Stomach smooth muscle (tissue), 2 donors: ENCODE data around the gene CKLF.
A peak's percentile ranks its signal among the peaks of the same experiment; 100 is the strongest.

Experiments used
- H3K27ac ChIP-seq: one replicate; pipeline ENCODE4 v1.7.0; 2013; ENCODE audit warnings: mild to moderate bottlenecking, low read length, inconsistent platforms
- H3K27me3 ChIP-seq, 2 donors: one replicate each; pipeline ENCODE4 v1.7.0; 2013; ENCODE audit warnings: low read length in 2 of 2; ENCODE audit not compliant: insufficient read depth in 2 of 2, control insufficient read depth in 1 of 2
- H3K36me3 ChIP-seq, 2 donors: one replicate each; pipeline ENCODE4 v1.7.0; 2013; ENCODE audit warnings: low read length in 2 of 2; ENCODE audit not compliant: control insufficient read depth in 2 of 2, insufficient read depth in 2 of 2
- H3K4me1 ChIP-seq: one replicate; pipeline ENCODE4 v1.7.0; 2013; ENCODE audit warnings: low read length; ENCODE audit not compliant: control insufficient read depth, insufficient read depth
- H3K4me3 ChIP-seq, 2 donors: one replicate each; pipeline ENCODE4 v1.7.0; 2013; ENCODE audit warnings: low read length in 2 of 2
- H3K9ac ChIP-seq, 2 donors: one replicate each; pipeline ENCODE4 v1.7.0; 2013; ENCODE audit warnings: low read length in 2 of 2, mild to moderate bottlenecking in 1 of 2
- H3K9me3 ChIP-seq, 2 donors: one replicate each; pipeline ENCODE4 v1.7.0; 2013; ENCODE audit warnings: low read length in 2 of 2; ENCODE audit not compliant: control insufficient read depth in 2 of 2
- donor health status: healthy.
- donor health status: Pancreatic carcinoma.

The CKLF gene

GRCh38 chr16:66574081-66574480 is 21.7 kb downstream of the CKLF start:
- no peak overlapping the region for H3K4me3 ChIP-seq
- peaks cover 16 to 18% of the 10 kb centered on the region in 2 donors for H3K27me3 ChIP-seq
- peaks cover 9% of the 10 kb centered on the region for H3K4me1 ChIP-seq
- H3K27ac ChIP-seq, result no peak overlapping the region
- no peaks in the 10 kb centered on the region for H3K36me3 ChIP-seq
- no peak overlapping the region for H3K9ac ChIP-seq
- H3K9me3 ChIP-seq, result no peaks in the 10 kb centered on the region

DNA sequence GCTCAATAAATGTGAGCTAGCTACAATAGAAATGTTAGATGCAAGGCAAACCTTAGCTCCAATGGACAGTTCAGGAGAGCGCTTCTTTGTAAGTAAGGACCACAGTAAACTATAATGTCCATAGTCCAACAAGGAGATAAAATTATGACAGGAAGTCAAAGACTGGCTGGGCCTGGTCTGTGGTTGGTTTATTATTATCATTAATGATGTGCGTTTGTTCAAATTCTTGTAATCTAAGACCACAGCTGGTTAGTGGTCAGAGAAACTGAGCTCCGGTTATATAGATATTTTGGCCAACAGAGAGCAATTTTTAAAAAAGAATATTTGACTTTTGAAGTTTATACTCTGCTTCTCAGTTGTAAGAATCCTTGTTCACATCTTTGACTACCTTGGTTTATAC is 22.2 kb downstream of the CKLF start:
- Histone ChIP-seq H3K27ac (no peak overlapping the region), H3K4me3 (no peak overlapping the region), H3K36me3 (no peaks in the 10 kb centered on the region), H3K4me1 (peaks cover 10% of the 10 kb centered on the region), H3K9ac (no peak overlapping the region), H3K27me3 (peaks cover 20 to 22% of the 10 kb centered on the region in 2 donors), H3K9me3 (no peaks in the 10 kb centered on the region)

GRCh38 chr16:66575060-66575459 is 22.7 kb downstream of the CKLF start:
- Histone ChIP-seq H3K27ac (no peak overlapping the region), H3K4me1 (peaks cover 10% of the 10 kb centered on the region), H3K9ac (no peak overlapping the region), H3K36me3 (no peaks in the 10 kb centered on the region), H3K9me3 (no peaks in the 10 kb centered on the region), H3K27me3 (peaks cover 22 to 26% of the 10 kb centered on the region in 2 donors), H3K4me3 (no peak overlapping the region)

DNA sequence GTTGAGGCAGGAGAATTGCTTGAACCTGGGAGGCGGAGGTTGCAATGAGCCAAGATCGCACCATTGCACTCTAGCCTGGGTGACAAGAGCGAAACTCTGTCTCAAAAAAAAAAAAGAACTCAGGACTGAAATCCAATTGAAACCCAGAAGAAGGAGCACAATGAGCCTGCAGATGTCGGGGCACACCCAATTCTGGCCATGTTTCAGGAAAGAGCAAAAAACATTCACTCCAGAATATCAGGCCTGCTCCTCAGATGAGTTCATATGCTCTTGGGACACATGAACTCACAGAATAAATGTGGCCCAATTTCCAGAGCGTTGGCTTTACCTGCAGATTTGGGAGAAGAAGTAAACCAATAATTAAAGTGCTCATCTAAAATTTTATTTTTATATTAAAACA is 23.9 kb downstream of the CKLF start:
- Histone ChIP-seq H3K36me3 (no peaks in the 10 kb centered on the region), H3K4me1 (peaks cover 15% of the 10 kb centered on the region), H3K4me3 (no peak overlapping the region), H3K27me3 (peaks cover 22 to 26% of the 10 kb centered on the region in 2 donors), H3K9ac (no peak overlapping the region), H3K27ac (no peak overlapping the region), H3K9me3 (no peaks in the 10 kb centered on the region)

DNA sequence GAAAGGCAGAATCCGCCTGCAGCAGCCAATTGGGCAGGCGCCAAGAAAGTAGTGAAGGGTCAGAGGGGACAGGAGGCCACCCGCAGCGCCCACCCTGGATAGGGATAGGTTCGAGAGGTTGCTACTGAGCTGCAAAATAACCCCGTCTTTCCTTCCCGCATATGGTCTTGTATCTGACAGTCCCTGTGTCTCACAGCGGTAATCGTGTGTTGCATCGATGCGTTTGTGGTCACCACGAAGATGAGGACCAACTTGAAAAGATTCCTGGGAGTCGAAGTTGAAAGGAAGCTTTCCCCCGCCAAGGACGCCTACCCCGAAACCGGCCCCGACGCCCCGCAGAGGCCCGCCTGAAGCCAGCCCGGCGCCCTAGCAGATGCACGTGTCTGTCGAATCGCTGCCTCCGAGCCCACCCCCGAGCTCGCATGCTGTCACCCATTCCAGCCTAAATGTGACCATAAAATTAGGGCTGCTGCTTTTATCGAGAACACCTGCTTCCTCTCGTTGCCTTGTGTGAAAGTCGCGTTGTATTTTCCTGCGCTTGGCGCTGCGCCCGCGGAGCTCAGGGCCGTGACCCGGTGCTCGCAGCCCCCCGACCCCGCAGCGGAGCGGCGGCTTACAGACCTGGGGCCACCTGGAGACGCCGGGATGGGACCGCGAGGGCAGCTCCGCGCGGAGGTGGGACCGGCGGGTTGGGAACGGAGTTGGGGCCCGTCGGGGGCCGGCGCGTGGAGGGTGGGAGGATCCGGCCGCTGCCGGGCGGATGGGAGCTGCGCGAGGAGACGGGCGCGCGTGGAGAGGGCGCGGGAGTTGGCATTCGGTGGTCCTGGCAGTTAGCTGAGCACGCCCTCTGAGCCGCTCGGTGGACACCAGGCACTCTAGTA is 26.5 kb downstream of the CKLF start, which contains the start of gene CMTM2:
Gene CMTM2, plus strand, starts transcription at position 813 of the 881 bp plus-strand sequence. CDS start 145 bp downstream, outside the sequence.
- no peaks in the 10 kb centered on the region for H3K36me3 ChIP-seq
- peak within 1 kb of the TSS; percentile 24 to 54 for H3K4me3 ChIP-seq
- peaks cover 22 to 26% of the 10 kb centered on the region in 2 donors for H3K27me3 ChIP-seq
- no peak within 1 kb of the TSS for H3K27ac ChIP-seq
- H3K9ac ChIP-seq, result no peak within 1 kb of the TSS
- H3K9me3 ChIP-seq, result no peaks in the 10 kb centered on the region
- H3K4me1 ChIP-seq, result peaks cover 15% of the 10 kb centered on the region

DNA sequence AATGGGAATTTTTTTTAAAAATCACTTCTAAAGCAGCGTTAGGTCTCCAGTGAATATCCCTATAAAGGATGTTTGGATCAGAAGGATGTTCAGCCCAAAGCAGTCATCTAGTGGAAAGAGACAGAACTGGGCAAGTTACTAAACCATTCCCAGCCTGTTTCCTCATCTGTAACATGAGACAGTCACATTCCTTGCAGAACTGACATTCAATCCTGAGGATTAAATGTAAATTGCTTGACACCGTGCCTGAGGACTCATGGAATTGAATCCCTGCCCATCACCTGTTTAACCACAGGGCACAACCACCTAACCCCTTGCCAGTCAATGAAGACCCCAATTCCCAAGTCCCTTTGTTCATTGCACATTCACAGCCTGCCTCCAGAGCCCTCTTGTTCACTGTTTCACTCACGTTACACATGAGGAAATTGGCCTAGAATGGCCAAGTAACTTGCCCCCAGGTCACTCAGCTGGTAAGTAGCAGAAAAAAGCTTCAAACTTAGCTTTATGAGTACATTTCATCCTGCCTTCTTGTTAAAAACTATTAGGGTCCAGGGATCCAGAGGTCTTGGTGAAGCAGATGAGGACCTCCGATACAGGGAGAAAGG is 28.3 kb downstream of the CKLF start:
- Histone ChIP-seq H3K9me3 (no peaks in the 10 kb centered on the region), H3K4me1 (peaks cover 15% of the 10 kb centered on the region), H3K4me3 (no peak overlapping the region), H3K36me3 (no peaks in the 10 kb centered on the region), H3K9ac (no peak overlapping the region), H3K27ac (no peak overlapping the region), H3K27me3 (peaks cover 22 to 26% of the 10 kb centered on the region in 2 donors)

DNA sequence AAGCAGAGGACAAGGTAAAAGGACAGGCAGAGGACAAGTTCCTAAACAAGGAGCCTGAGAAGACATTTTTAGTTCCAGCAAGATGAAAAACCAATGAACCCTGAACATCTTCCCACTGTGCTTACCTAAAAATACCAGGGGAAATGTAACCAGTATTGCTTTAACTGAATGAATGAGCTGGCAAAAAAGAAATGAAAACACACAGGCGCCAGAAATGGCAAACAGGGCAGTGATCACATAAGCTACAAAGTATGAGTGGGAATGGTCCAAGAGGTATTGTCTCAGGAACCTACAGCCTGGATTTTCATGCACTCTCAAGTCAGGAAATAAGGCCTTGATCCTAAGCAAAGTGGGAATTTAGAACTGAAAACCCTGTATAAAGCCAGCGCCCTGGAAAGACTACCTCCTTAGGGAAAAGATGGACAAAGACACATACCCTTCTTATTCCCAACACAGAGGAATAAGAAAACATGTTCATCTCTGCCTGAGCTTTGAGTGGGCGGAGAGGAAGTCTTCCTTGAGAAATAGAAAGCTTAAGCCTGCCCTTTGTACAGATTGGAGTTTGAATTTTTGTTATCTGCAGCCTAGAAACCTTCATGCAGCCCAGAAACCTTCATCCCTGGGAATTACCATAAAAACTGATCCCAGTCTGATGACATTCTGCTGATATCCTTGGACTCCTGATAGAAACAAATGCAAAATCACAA is 29.0 kb downstream of the CKLF start:
- Histone ChIP-seq H3K27me3 (peaks cover 22 to 26% of the 10 kb centered on the region in 2 donors), H3K27ac (no peak overlapping the region), H3K4me3 (no peak overlapping the region), H3K9me3 (no peaks in the 10 kb centered on the region), H3K9ac (no peak overlapping the region), H3K36me3 (no peaks in the 10 kb centered on the region), H3K4me1 (peaks cover 15% of the 10 kb centered on the region)

GRCh38 chr16:66585481-66586239 is 33.3 kb downstream of the CKLF start:
- no peaks in the 10 kb centered on the region for H3K9me3 ChIP-seq
- no peaks in the 10 kb centered on the region for H3K36me3 ChIP-seq
- H3K27me3 ChIP-seq, result no peaks in the 10 kb centered on the region
- peaks cover 4% of the 10 kb centered on the region for H3K4me1 ChIP-seq
- no peak overlapping the region for H3K27ac ChIP-seq
- H3K4me3 ChIP-seq, result no peak overlapping the region
- no peak overlapping the region for H3K9ac ChIP-seq

DNA sequence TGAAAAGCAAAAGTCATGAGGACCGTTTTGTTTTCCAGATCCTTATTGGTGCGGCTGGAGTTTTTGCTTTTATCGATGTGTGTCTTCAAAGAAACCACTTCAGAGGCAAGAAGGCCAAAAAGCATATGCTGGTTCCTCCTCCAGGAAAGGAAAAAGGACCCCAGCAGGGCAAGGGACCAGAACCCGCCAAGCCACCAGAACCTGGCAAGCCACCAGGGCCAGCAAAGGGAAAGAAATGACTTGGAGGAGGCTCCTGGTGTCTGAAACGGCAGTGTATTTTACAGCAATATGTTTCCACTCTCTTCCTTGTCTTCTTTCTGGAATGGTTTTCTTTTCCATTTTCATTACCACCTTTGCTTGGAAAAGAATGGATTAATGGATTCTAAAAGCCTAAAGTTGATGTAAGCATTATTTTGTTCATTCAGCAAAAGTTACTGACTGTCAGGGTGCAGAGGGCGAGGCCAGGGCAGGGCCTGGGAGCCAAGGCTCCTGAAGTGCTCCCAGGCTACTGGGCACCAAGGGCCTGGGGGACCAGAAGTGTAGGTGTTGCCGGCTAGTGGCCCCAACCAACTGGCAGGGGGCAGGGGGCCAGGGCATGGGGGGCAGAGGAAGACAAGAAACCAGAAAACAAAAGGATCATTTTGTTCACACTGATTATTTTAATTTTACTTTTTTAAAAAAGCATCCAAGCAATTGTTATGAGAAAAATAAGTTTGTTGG is 35.7 kb downstream of the CKLF start:
- Histone ChIP-seq H3K9me3 (no peaks in the 10 kb centered on the region), H3K4me1 (no peaks in the 10 kb centered on the region), H3K4me3 (peak overlapping the region in 1 of 2 donors; percentile 34), H3K9ac (no peak overlapping the region), H3K27me3 (no peaks in the 10 kb centered on the region), H3K27ac (no peak overlapping the region), H3K36me3 (no peaks in the 10 kb centered on the region)
